Trophoblast cell (in vitro differentiated cells and primary cell): ENCODE data around the gene SCAF1.

ENCODE experiments used
- DNase-seq, 2 donors: peaks; one replicate each; pipeline ENCODE4 v3.0.0-alpha.2; 2016
- H2AFZ ChIP-seq: 2 replicates; pipeline ENCODE4 v1.6.1; 2013; ENCODE audit warnings: low read length, moderate library complexity, mild to moderate bottlenecking; ENCODE audit not compliant: insufficient read depth, poor library complexity
- H2AK5ac ChIP-seq: 2 replicates; pipeline ENCODE4 v1.6.1; 2013; ENCODE audit warnings: mild to moderate bottlenecking, low read length
- H2BK120ac ChIP-seq: 2 replicates; pipeline ENCODE4 v1.6.1; 2013; ENCODE audit warnings: low read length, mild to moderate bottlenecking, moderate library complexity; ENCODE audit not compliant: insufficient read depth, poor library complexity
- H2BK12ac ChIP-seq: 2 replicates; pipeline ENCODE4 v1.6.1; 2013; ENCODE audit warnings: mild to moderate bottlenecking, low read length, moderate library complexity
- H2BK5ac ChIP-seq: 2 replicates; pipeline ENCODE4 v1.6.1; 2013; ENCODE audit warnings: low read length, low read depth, moderate library complexity, mild to moderate bottlenecking; ENCODE audit not compliant: poor library complexity
- H3K14ac ChIP-seq: 2 replicates; pipeline ENCODE4 v1.6.1; 2013; ENCODE audit warnings: mild to moderate bottlenecking, low read length
- H3K18ac ChIP-seq: 2 replicates; pipeline ENCODE4 v1.6.1; 2013; ENCODE audit warnings: mild to moderate bottlenecking, low read length
- H3K23ac ChIP-seq: 2 replicates; pipeline ENCODE4 v1.6.1; 2013; ENCODE audit warnings: low read length
- H3K27ac ChIP-seq: 2 replicates; pipeline ENCODE4 v1.5.1; 2013; ENCODE audit warnings: low read depth, mild to moderate bottlenecking, inconsistent platforms, low read length, moderate library complexity
- H3K27me3 ChIP-seq: 2 replicates; pipeline ENCODE4 v1.6.1; 2013; ENCODE audit warnings: inconsistent platforms, mild to moderate bottlenecking, low read length, moderate library complexity; ENCODE audit not compliant: insufficient read depth
- H3K36me3 ChIP-seq, 2 experiments: 1 replicate in 1 of 2; 2 replicates in 1 of 2; pipeline ENCODE4 v1.6.1; 2013; ENCODE audit warnings: low read length in 2 of 2, mild to moderate bottlenecking in 2 of 2, moderate library complexity in 1 of 2; ENCODE audit not compliant: insufficient read depth in 2 of 2, control insufficient read depth in 1 of 2
- H3K4ac ChIP-seq: 2 replicates; pipeline ENCODE4 v1.6.1; 2013; ENCODE audit warnings: low read depth, mild to moderate bottlenecking, low read length, moderate library complexity
- H3K4me1 ChIP-seq, 2 experiments: 1 replicate in 1 of 2; 2 replicates in 1 of 2; pipeline ENCODE4 v1.6.1; 2013; ENCODE audit warnings: low read length in 2 of 2, mild to moderate bottlenecking in 2 of 2, moderate library complexity in 1 of 2; ENCODE audit not compliant: insufficient read depth in 2 of 2, control insufficient read depth in 1 of 2
- H3K4me2 ChIP-seq: 2 replicates; pipeline ENCODE4 v1.6.1; 2013; ENCODE audit warnings: inconsistent platforms, mild to moderate bottlenecking, low read length, moderate library complexity
- H3K4me3 ChIP-seq: 2 replicates; pipeline ENCODE4 v1.5.1; 2013; ENCODE audit warnings: mild to moderate bottlenecking, low read depth, low read length, inconsistent platforms
- H3K79me1 ChIP-seq: one replicate; pipeline ENCODE4 v1.6.1; 2013; ENCODE audit warnings: low read length
- H3K79me2 ChIP-seq: 2 replicates; pipeline ENCODE4 v1.6.1; 2013; ENCODE audit warnings: low read length, mild to moderate bottlenecking; ENCODE audit not compliant: control insufficient read depth, insufficient read depth, poor library complexity
- H3K9ac ChIP-seq: 2 replicates; pipeline ENCODE4 v1.6.1; 2013; ENCODE audit warnings: mild to moderate bottlenecking, low read length
- H3K9me3 ChIP-seq: 2 replicates; pipeline ENCODE4 v1.6.1; 2013; ENCODE audit warnings: low read depth, mild to moderate bottlenecking, control low read depth, inconsistent platforms, low read length; ENCODE audit not compliant: insufficient read depth
- H4K12ac ChIP-seq: 2 replicates; pipeline ENCODE4 v1.6.1; 2013; ENCODE audit warnings: low read depth, mild to moderate bottlenecking, low read length, moderate library complexity
- H4K8ac ChIP-seq: 2 replicates; pipeline ENCODE4 v1.6.1; 2013; ENCODE audit warnings: low read depth, mild to moderate bottlenecking, low read length, moderate library complexity
- H4K91ac ChIP-seq: one replicate; pipeline ENCODE4 v1.6.1; 2013; ENCODE audit warnings: low read depth, mild to moderate bottlenecking, low read length, moderate library complexity
- WGBS: extraction: QIAGEN DNeasy Blood & Tissue Kit; methylation state at CpG from one replicate; pipeline ENCODE4 v1.1.7; 2013; ENCODE audit warnings: missing lambda C conversion rate; ENCODE audit not compliant: insufficient read length, insufficient coverage; ENCODE audit errors: extremely low coverage; 5-methylcytosine and 5-hydroxymethylcytosine counted together

The SCAF1 gene

GRCh38 chr19:49652551-49653465 is 10.8 kb downstream of the SCAF1 start:
- H3K9ac ChIP-seq = no peak overlapping the region
- DNase-seq = no peak
- no peak overlapping the region for H4K91ac ChIP-seq
- H2AFZ ChIP-seq = no peak overlapping the region
- no peak overlapping the region for H3K14ac ChIP-seq
- H3K18ac ChIP-seq = no peak overlapping the region
- no peak overlapping the region for H4K8ac ChIP-seq
- H3K9me3 ChIP-seq = peaks cover 2% of the 10 kb centered on the region
- no peaks in the 10 kb centered on the region for H3K79me1 ChIP-seq
- H4K12ac ChIP-seq = no peak overlapping the region
- no CpG with 5 or more reads among the region's 58 CpGs for WGBS
- H3K79me2 ChIP-seq = no peaks in the 10 kb centered on the region
- no peak overlapping the region for H2BK5ac ChIP-seq
- H3K4ac ChIP-seq = no peak overlapping the region
- H2AK5ac ChIP-seq = no peak overlapping the region
- no peak overlapping the region for H3K27ac ChIP-seq
- no peak overlapping the region for H3K23ac ChIP-seq
- H3K4me3 ChIP-seq = no peak overlapping the region
- H2BK12ac ChIP-seq = no peak overlapping the region
- H3K4me1 ChIP-seq = no peaks in the 10 kb centered on the region
- H3K36me3 ChIP-seq = peaks cover 81 to 84% of the 10 kb centered on the region in 2 experiments
- H3K4me2 ChIP-seq = no peak overlapping the region
- no peaks in the 10 kb centered on the region for H3K27me3 ChIP-seq
- H2BK120ac ChIP-seq = no peak overlapping the region

DNA sequence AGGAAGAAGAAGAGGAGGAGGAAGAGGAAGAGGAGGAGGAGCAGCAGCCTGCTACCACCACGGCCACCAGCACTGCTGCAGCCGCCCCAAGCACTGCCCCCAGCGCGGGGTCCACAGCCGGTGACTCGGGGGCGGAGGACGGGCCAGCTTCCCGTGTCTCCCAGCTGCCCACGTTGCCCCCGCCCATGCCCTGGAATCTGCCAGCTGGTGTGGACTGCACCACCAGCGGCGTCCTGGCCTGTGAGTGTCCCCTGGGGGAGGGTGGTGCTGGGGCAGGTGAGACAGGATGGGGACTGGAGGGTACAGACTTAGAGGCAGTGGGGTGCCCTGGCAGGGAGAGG is 11.4 kb downstream of the SCAF1 start:
- no peak overlapping the region for H2AFZ ChIP-seq
- H2BK120ac ChIP-seq = no peak overlapping the region
- H3K4me1 ChIP-seq = no peaks in the 10 kb centered on the region
- H2BK5ac ChIP-seq = no peak overlapping the region
- no peak overlapping the region for H4K8ac ChIP-seq
- no peak overlapping the region for H3K9ac ChIP-seq
- no CpG with 5 or more reads among the region's 13 CpGs for WGBS
- H3K23ac ChIP-seq = no peak overlapping the region
- no peak overlapping the region for H2AK5ac ChIP-seq
- H3K79me2 ChIP-seq = no peaks in the 10 kb centered on the region
- no peak overlapping the region for H2BK12ac ChIP-seq
- H3K4me2 ChIP-seq = no peak overlapping the region
- DNase-seq = no peak
- H3K27me3 ChIP-seq = no peaks in the 10 kb centered on the region
- no peak overlapping the region for H3K18ac ChIP-seq
- H3K4ac ChIP-seq = no peak overlapping the region
- no peaks in the 10 kb centered on the region for H3K79me1 ChIP-seq
- peaks cover 87 to 90% of the 10 kb centered on the region in 2 experiments for H3K36me3 ChIP-seq
- no peak overlapping the region for H4K12ac ChIP-seq
- no peak overlapping the region for H3K27ac ChIP-seq
- H4K91ac ChIP-seq = no peak overlapping the region
- peaks cover 2% of the 10 kb centered on the region for H3K9me3 ChIP-seq
- H3K4me3 ChIP-seq = no peak overlapping the region
- no peak overlapping the region for H3K14ac ChIP-seq

GRCh38 chr19:49654581-49654980 is 12.6 kb downstream of the SCAF1 start:
- Histone ChIP-seq H3K4ac (no peak overlapping the region), H3K18ac (no peak overlapping the region), H3K79me2 (no peaks in the 10 kb centered on the region), H3K4me2 (no peak overlapping the region), H3K27ac (no peak overlapping the region), H2BK5ac (no peak overlapping the region), H4K91ac (no peak overlapping the region), H3K4me3 (no peak overlapping the region), H3K14ac (no peak overlapping the region), H3K79me1 (no peaks in the 10 kb centered on the region), H3K9ac (no peak overlapping the region), H2AK5ac (no peak overlapping the region), H3K23ac (no peak overlapping the region), H3K27me3 (no peaks in the 10 kb centered on the region), H3K4me1 (no peaks in the 10 kb centered on the region), H2AFZ (no peak overlapping the region), H2BK120ac (no peak overlapping the region), H3K9me3 (peaks cover 4% of the 10 kb centered on the region), H2BK12ac (no peak overlapping the region), H4K12ac (no peak overlapping the region), H3K36me3 (peaks cover 95 to 96% of the 10 kb centered on the region in 2 experiments), H4K8ac (no peak overlapping the region)
- no CpG with 5 or more reads among the region's 10 CpGs for WGBS
- DNase-seq = no peak

DNA sequence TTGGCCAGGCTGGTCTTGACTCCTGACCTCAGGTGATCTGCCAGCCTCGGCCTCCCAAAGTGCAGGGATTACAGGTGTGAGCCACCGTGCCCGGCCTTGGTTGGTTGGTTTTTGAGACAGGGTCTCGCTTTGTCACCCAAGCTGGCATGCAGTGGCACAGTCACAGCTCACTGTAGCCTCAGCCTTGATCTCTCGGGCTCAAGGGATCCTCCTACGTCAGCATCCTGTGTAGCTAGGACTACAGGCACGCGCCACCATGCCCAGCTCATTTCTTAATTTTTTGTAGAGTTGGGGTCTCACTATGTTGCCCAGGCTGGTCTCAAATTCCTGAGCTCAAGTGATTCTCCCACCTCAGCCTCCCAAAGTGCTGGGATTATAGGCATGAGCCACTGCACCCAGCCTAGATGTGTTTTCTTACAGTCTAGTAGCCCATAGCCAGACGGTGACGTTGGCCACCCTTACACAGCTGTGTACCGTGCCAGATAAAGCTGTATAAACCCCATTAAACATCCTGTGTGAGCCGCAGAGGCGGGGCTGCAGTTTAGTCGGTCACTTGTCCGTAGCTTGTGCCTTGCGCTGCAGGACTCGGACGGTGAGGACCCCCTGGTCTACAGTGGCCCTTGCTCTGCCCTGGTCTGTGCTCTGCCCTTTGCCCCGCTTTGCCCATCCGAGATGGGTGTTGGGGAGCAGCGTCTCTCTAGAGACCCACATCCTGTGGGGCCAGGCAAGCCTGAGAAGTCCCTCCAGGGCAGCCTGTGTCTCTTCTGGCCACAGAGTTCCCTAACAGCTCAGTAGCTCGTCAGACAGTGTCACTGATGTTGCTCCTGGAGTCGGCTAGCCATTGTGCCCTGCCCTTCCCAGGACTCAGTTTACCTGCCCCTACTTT is 13.8 kb downstream of the SCAF1 start:
- no peak overlapping the region for H3K27ac ChIP-seq
- peaks cover 8% of the 10 kb centered on the region for H3K9me3 ChIP-seq
- H4K12ac ChIP-seq = no peak overlapping the region
- H3K23ac ChIP-seq = no peak overlapping the region
- H3K79me1 ChIP-seq = no peaks in the 10 kb centered on the region
- no peak overlapping the region for H3K4ac ChIP-seq
- no peak overlapping the region for H4K91ac ChIP-seq
- WGBS = no CpG with 5 or more reads among the region's 23 CpGs
- H2AFZ ChIP-seq = no peak overlapping the region
- H2AK5ac ChIP-seq = no peak overlapping the region
- peaks cover 95 to 97% of the 10 kb centered on the region in 2 experiments for H3K36me3 ChIP-seq
- no peak overlapping the region for H2BK5ac ChIP-seq
- no peak overlapping the region for H2BK120ac ChIP-seq
- H4K8ac ChIP-seq = no peak overlapping the region
- H3K4me1 ChIP-seq = no peaks in the 10 kb centered on the region
- H3K4me2 ChIP-seq = no peak overlapping the region
- H3K14ac ChIP-seq = no peak overlapping the region
- H3K4me3 ChIP-seq = no peak overlapping the region
- no peaks in the 10 kb centered on the region for H3K79me2 ChIP-seq
- no peak for DNase-seq
- H2BK12ac ChIP-seq = no peak overlapping the region
- H3K27me3 ChIP-seq = no peaks in the 10 kb centered on the region
- H3K9ac ChIP-seq = no peak overlapping the region
- H3K18ac ChIP-seq = no peak overlapping the region
